ENCODE results near the gene PSMA6.
A peak's percentile ranks its signal among the peaks of the same experiment; 100 is the strongest.
"Not testable (repeated sequence)": the region's sequence is repeated elsewhere in the genome, so short reads cannot be mapped to it uniquely, and the experiment has no call there.

The PSMA6 gene

GRCh38 chr14:35292051-35292769 lies at the start of gene PSMA6:
TSS of gene PSMA6 (plus strand) at chr14:35292382. CDS start at chr14:35292477, 95 bp downstream.
- DNase-seq (ENCODE audit: extremely low read depth in 1 of 2, low read depth in 1 of 2): peak; percentile 93 to 97

DNA sequence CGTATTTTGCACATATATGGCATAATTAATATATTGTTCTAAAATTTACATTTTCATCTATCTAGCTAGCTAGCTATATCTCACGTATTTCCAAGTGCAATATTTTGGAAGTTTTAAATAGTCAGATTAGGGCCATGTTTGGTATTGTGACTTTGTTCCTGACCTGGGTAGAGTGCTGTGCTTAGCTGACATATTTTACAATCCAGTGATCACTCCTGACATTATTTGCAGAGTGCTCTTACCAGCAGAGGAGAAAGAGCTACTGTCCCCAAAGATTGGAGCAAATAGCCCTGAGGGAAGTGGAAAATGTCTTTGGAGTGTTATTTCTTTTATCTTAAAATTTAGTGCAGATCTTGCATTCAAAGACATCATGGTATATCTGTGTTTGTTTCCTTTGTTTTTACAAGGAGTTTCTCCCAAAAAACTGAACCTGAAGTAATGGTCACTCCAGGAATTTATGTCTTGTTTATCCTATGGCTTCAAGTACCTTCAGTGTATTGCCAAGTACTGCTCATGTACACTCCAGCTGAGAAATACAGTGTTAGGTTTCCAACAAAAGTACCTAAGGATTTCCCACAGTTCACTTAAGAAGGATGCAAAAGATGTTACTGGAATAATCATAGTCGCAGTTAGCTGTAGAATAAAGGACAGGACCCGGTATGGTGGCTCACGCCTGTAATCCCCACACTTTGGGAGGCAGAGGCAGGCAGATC lies 49.4 kb upstream of the PSMA6 start:
- DNase-seq (ENCODE audit: extremely low read depth in 1 of 2, low read depth in 1 of 2): no peak

DNA sequence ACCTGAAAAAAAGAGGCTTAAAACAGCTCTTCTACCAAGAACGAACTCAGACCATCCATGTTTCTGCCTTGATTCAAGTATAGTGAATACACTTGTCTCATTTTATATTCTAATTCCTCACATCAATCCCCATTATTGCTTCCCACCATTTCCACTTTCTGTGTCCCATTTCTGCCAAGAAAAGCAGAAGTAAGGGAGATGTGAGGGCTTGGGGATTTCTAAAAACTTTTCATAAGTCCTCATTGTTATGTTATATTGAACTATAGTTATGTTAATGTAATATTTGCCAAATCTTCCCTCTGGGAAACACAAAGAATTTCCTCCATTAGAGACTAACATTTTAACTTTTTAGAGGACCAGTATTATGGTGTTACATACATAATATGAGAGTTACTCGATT lies 48.2 kb upstream of the PSMA6 start:
- DNase-seq (ENCODE audit: extremely low read depth in 1 of 2, low read depth in 1 of 2): no peak

GRCh38 chr14:35244542-35244941 lies 47.6 kb upstream of the PSMA6 start:
- no peak for DNase-seq (ENCODE audit: extremely low read depth in 1 of 2, low read depth in 1 of 2)

DNA sequence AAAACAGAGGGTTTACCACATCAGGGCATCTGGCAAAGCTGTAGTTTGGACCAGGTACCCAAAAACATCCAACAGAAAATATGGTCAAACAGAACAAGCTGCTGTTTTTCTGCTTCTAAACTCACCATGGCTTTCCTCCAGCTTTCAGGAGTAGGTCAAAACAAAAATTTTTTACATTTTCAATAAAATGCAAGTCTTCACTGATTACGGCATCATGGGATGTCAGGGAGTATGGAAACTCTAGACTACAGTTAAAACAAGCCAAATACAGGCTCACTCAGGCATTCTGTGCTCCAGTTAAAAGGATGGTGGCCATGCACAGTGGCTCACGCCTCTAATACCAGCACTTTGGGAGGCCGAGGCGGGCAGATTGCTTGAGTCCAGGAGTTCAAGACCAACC lies 47.1 kb upstream of the PSMA6 start:
- no peak for DNase-seq (ENCODE audit: extremely low read depth in 1 of 2, low read depth in 1 of 2)

DNA sequence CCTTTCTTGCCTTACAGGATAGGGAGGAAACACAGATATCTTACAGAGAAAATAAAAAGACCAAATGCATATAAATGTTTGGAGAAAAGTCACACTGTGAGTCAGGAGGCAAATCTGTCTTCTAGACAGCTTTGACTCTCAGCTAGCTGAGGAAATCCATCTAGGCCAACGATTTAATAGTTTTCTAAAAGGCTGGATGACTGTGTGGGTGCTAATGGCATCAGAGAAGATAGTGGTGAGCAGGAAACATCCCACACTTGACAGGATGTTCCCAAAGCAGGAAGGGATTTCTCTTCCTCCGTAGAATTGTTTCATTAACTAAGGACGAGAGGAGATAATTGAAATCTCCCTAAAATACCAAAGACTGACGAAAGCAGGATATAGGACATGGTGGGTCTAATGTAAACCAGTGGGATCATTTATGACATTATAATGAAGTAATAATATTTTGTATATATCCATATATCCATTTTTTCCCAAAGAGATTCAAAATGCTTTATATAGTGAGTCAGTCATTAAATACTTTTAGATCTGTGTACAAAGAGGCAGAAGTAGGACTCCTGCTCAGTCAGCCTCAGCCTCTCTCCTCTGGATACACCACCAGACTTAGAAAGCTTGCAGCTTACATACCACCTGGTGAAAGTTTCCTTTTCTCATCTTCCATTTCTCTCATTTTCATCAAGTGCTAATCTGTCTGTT lies 44.3 kb upstream of the PSMA6 start:
- no peak for DNase-seq (ENCODE audit: extremely low read depth in 1 of 2, low read depth in 1 of 2)

- no peak for DNase-seq (ENCODE audit: extremely low read depth in 1 of 2, low read depth in 1 of 2)
Observed at GRCh38 chr14:35248476-35248788, 43.8 kb upstream of the PSMA6 start.

GRCh38 chr14:35250319-35250718 lies 41.9 kb upstream of the PSMA6 start:
- no peak for DNase-seq (ENCODE audit: extremely low read depth in 1 of 2, low read depth in 1 of 2)

- no peak for DNase-seq (ENCODE audit: extremely low read depth in 1 of 2, low read depth in 1 of 2)
Observed at GRCh38 chr14:35252451-35252868, 39.7 kb upstream of the PSMA6 start.

- DNase-seq (ENCODE audit: extremely low read depth in 1 of 2, low read depth in 1 of 2): not testable (repeated sequence)
Observed at GRCh38 chr14:35253056-35253455, 39.1 kb upstream of the PSMA6 start.

- DNase-seq (ENCODE audit: extremely low read depth in 1 of 2, low read depth in 1 of 2): not testable (repeated sequence)
Observed at GRCh38 chr14:35254034-35254622, 38.1 kb upstream of the PSMA6 start.

DNA sequence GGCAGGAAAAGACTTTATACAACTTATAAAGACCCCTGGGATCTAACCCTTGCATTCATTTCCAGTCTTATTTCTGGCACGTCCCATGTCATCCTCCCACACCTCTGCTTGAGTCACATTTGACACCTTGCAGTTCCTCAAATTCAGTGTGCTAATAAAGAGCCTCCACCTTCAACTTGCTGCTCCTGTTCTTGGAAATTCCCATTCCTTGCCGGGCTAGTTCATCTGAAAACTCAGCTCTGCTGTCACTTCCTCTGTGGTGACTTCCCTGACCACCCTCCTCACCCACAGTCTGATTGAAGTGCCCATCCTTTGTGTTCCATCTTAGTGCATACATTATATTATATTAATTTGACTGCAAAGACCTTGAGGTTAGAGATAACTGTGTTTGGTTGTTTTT lies 37.4 kb upstream of the PSMA6 start:
- DNase-seq (ENCODE audit: extremely low read depth in 1 of 2, low read depth in 1 of 2): no peak

DNA sequence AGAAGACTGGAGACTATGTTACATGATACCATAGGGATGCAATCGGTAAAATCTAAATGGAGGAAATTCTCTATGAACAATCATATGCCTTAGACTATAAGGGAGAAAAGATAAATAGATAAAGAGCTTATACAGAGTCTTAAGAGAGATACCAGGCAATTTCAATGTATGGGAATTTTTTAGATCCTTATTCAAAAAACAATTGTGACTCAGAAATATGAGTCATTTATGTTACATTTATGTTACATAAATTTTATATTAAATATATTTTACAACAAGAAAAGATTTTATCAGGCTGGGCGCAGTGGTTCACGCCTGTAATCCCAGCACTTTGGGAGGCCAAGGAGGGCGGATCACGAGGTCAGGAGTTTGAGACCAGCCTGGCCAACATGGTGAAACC lies 36.5 kb upstream of the PSMA6 start:
- DNase-seq (ENCODE audit: extremely low read depth in 1 of 2, low read depth in 1 of 2): no peak

- DNase-seq (ENCODE audit: extremely low read depth in 1 of 2, low read depth in 1 of 2): no peak
Observed at GRCh38 chr14:35257809-35258208, 34.4 kb upstream of the PSMA6 start.

DNA sequence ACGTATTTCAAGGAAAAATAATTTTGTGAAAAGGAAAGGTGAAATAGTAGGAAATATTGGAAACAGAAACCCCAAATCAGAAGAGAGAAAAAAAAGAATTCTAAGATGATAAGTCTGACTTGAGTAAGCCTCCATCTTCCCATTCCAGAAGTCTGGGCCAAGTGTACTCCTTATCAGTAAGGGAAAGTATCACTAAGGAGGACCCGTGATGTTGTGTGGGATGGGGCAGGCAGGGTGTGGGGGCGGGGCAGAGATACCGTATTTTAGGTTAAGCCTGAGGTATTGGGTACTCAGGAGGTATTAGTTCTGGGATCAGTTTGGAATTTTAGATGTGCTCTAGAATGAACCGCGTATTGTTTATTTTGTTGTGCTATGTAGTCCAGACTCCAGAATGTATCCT lies 33.8 kb upstream of the PSMA6 start:
- DNase-seq (ENCODE audit: extremely low read depth in 1 of 2, low read depth in 1 of 2): no peak

DNA sequence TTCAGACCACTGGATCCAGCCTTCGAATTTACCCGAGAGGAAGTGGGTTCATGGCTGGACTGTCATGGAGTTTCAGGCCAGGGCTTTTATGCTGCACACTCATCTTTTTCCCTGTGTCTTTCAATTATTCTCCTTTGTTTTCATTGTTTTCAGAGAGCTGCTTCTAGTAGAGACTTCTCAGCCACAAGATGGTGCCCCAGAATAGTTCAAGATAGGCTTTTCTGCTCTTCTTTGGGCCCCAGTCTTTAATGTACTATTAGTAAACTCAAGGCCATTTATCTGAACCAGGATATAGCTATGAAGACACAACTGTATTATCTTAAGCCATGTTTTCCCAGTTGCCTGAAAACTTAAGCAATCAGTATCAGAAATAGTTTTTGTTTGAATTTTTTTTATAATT lies 30.4 kb upstream of the PSMA6 start:
- no peak for DNase-seq (ENCODE audit: extremely low read depth in 1 of 2, low read depth in 1 of 2)

DNA sequence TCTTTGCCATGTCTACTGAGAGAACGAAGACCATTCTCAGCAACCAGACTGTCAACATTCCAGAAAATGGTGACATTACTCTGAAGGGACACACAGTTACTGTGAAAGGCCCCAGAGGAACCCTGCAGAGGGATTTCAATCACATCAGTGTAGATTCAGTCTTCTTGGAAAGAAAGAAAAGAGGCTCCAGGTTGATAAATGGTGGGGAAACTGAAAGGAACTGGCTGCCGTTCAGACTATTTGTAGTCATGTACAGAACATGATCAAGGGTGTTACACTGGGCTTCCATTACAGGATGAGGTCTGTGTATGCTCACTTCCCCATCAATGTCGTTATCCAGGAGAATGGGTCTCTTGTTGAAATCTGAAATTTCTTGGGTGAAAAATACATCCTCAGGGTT lies 29.7 kb upstream of the PSMA6 start:
- DNase-seq (ENCODE audit: extremely low read depth in 1 of 2, low read depth in 1 of 2): no peak

DNA sequence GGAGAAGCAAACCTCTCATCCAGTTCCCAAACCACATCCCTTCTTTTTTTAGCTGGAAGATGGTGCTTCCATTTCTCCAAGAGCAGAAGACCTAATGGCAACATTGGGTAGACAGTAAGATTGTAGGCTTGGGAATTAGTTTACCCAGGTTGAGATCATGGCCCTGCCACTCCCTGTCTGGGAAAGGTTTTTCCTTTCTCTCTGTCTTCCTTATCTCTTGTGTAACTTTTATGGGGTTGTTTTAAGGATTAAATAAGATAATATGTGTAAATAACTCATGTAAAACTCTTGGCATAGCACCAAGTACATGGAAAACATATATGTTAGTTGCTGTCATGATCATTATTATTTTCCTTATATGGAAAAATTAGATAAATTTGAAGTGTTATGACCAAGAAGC lies 23.2 kb upstream of the PSMA6 start:
- no peak for DNase-seq (ENCODE audit: extremely low read depth in 1 of 2, low read depth in 1 of 2)

DNA sequence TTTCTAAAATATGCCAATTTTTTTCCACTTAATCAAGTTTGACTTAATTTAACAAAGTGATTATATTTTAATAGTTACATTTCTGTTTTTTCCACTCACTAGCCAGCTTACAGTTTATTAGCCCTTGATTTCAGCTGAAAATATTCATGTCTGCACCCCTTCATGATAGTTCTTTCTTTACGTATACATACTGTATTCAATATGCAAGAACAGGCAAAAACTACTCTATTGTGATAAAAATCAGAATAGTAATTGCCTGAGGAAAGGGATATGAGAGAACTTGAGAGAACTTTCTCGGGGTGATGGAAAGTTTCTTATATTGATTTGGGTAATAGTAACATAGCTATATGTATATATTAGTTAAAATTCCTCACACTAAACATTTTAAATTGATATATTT lies 17.4 kb upstream of the PSMA6 start:
- no peak for DNase-seq (ENCODE audit: extremely low read depth in 1 of 2, low read depth in 1 of 2)

- no peak for DNase-seq (ENCODE audit: extremely low read depth in 1 of 2, low read depth in 1 of 2)
Observed at GRCh38 chr14:35277179-35277578, 15.0 kb upstream of the PSMA6 start.

DNA sequence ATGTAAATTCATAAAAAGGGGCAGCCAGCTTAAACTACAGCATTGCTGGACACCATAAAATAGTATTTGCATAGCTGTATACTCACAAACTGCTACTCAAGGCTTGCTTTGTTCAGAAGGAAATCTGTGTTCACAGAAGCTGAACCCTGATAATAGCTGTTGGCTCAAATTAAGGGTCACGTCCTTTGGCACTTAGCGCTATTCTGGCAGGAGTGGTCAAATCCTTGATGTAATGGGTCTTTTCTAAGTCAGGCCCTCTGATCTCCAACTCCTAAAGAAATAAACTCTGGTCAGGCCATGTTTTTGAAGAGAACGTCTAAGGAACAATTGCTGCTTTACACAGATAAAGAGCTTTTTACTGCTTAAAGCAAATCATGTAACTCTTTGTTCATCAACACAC lies 12.8 kb upstream of the PSMA6 start:
- no peak for DNase-seq (ENCODE audit: extremely low read depth in 1 of 2, low read depth in 1 of 2)

- no peak for DNase-seq (ENCODE audit: extremely low read depth in 1 of 2, low read depth in 1 of 2)
Observed at GRCh38 chr14:35281341-35281740, 10.8 kb upstream of the PSMA6 start.

Data from activated CD8-positive, alpha-beta memory T cell treated with anti-CD3 and anti-CD28 coated beads for 1 hour (primary cell).